ENCODE results near the gene PINLYP.

DNA sequence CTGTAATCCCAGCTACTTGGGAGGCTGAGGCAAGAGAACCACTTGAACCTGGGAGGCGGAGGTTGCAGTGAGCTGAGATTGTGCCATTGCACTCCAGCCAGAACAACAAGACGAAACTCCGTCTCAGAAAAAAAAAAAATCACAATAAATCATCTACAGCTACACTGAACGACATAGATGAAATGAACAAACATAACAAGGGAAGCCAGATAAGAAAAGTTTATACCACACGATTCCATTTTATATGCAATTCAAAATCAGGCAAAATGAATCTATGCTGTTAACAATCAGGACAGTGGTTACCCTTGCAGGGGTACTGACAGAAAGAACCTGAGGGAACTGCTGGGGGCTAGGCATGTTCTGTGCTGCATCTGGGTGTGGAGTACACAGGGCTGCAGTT lies 5.9 kb upstream of the PINLYP start:
- TF ChIP-seq, protein P1, sequence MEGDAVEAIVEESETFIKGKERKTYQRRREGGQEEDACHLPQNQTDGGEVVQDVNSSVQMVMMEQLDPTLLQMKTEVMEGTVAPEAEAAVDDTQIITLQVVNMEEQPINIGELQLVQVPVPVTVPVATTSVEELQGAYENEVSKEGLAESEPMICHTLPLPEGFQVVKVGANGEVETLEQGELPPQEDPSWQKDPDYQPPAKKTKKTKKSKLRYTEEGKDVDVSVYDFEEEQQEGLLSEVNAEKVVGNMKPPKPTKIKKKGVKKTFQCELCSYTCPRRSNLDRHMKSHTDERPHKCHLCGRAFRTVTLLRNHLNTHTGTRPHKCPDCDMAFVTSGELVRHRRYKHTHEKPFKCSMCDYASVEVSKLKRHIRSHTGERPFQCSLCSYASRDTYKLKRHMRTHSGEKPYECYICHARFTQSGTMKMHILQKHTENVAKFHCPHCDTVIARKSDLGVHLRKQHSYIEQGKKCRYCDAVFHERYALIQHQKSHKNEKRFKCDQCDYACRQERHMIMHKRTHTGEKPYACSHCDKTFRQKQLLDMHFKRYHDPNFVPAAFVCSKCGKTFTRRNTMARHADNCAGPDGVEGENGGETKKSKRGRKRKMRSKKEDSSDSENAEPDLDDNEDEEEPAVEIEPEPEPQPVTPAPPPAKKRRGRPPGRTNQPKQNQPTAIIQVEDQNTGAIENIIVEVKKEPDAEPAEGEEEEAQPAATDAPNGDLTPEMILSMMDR (optimal IDR thresholded peaks at IDR 0.05 in 1 of 3, IDR thresholded peaks at IDR 0.05 in 1 of 3, conservative IDR thresholded peaks at IDR 0.05 in 1 of 3; ENCODE audit: extremely low read depth in 1 of 3, insufficient read depth in 2 of 3, low read length in 3 of 3) = no peak
- TF ChIP-seq EZH2 (IDR thresholded peaks at IDR 0.05; ENCODE audit: low read length) = no peak

Measured in keratinocyte (primary cell).